Stimulated activated naive B cell treated with anti-CD40 and anti-IgM and Interleukin-4, amounts not matched to agents 10 μg/mL and 1 μg/mL and 100 μg/mL, for 72 hours (primary cell): ENCODE measurements around the gene AP5M1.
A peak's percentile ranks its signal among the peaks of the same experiment; 100 is the strongest.
"Not testable (repeated sequence)": the region's sequence is repeated elsewhere in the genome, so short reads cannot be mapped to it uniquely, and the experiment has no call there.

Experiments
- ATAC-seq, 2 donors: fragments of 150-1000 bp; cut with Tn5 transposase; replicated peaks; 2 replicates each; pipeline ENCODE4 v1.10.0; 2021; ENCODE audit warnings: moderate library complexity in 1 of 2
- DNase-seq: peaks from one replicate; pipeline ENCODE4 v3.0.0; 2021
- H3K27ac Mint-ChIP-seq: one replicate; pipeline ENCODE4 v1.8.0; 2022; ENCODE audit warnings: mild to moderate bottlenecking, mixed read lengths
- H3K27me3 Mint-ChIP-seq, 2 donors: one replicate each; pipeline ENCODE4 v1.8.0; 2022; ENCODE audit warnings: mixed read lengths in 2 of 2
- H3K36me3 Mint-ChIP-seq, 2 donors: one replicate each; pipeline ENCODE4 v1.8.0; 2022; ENCODE audit warnings: mixed read lengths in 2 of 2, mild to moderate bottlenecking in 1 of 2
- H3K4me1 Mint-ChIP-seq, 2 donors: one replicate each; pipeline ENCODE4 v1.8.0; 2022; ENCODE audit warnings: mixed read lengths in 2 of 2, mild to moderate bottlenecking in 1 of 2
- H3K4me3 Mint-ChIP-seq, 2 donors: one replicate each; pipeline ENCODE4 v1.8.0; 2022; ENCODE audit warnings: mild to moderate bottlenecking in 2 of 2, mixed read lengths in 2 of 2, moderate library complexity in 1 of 2
- H3K9me3 Mint-ChIP-seq, 2 donors: one replicate each; pipeline ENCODE4 v1.8.0; 2022; ENCODE audit warnings: mixed read lengths in 2 of 2, mild to moderate bottlenecking in 1 of 2

The AP5M1 gene, protein sequence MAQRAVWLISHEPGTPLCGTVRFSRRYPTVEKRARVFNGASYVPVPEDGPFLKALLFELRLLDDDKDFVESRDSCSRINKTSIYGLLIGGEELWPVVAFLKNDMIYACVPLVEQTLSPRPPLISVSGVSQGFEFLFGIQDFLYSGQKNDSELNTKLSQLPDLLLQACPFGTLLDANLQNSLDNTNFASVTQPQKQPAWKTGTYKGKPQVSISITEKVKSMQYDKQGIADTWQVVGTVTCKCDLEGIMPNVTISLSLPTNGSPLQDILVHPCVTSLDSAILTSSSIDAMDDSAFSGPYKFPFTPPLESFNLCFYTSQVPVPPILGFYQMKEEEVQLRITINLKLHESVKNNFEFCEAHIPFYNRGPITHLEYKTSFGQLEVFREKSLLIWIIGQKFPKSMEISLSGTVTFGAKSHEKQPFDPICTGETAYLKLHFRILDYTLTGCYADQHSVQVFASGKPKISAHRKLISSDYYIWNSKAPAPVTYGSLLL

DNA sequence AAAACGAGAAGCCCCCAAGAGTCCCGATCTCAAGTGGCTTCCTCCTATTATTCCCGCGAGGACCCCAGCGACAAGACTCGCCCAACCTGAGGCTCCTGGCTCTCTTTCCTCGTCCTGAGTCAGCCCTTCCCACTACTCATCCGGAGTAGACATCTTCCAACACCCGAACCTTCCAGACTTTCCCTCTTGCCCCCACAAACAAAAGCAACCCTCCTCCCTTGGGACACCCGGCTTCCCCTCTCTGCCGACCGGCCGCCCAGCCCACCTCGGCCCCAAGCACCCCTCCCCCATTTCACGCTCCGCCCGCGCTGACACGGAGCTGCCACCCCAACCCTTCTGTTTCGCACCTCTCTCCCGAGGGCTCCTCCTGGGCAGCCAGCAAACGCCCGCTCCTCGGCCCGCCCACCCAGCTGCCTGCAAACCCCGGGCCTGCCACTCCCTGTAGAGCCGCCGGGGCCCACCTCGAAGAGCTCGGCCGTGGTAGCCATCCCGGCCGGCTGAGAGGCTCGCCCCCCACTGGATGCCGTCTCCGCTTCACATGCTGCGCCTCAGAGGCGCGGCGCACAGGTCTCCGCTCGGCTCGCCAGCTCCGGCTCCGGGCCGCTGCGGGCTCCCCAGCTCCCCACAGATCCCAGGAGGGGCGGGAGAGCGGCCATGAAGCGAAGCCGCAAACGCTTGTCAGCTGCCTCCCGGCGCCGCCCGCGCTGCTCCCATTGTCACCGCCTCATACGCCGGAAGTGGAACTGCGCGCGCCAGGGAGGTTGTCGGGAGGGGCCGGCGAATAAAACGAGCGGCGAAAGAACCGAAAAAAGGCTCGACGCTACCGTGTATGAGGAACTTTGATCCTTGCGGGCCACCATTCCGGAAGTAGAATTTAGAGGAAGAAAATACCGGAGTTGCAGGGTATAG, at the start of gene AP5M1, which contains the start of gene EXOC5:
Gene AP5M1 (plus strand): TSS at position 811 of the 909 bp plus-strand sequence. CDS start 344 bp downstream, outside the sequence.
Gene EXOC5 (minus strand): TSS at position 745 of the 909 bp plus-strand sequence. CDS start 257 bp downstream, at position 488.
- Mint-ChIP-seq H3K27ac (peak within 1 kb of the TSS; percentile 100), H3K36me3 (peaks cover 11 to 15% of the 10 kb centered on the region in 2 donors), H3K4me1 (peaks cover 28 to 48% of the 10 kb centered on the region in 2 donors), H3K4me3 (peak within 1 kb of the TSS; percentile 92 to 100), H3K9me3 (no peaks in the 10 kb centered on the region), H3K27me3 (no peaks in the 10 kb centered on the region)
- DNase-seq (peak; percentile 91), ATAC-seq (peak; percentile 90 to 92)

DNA sequence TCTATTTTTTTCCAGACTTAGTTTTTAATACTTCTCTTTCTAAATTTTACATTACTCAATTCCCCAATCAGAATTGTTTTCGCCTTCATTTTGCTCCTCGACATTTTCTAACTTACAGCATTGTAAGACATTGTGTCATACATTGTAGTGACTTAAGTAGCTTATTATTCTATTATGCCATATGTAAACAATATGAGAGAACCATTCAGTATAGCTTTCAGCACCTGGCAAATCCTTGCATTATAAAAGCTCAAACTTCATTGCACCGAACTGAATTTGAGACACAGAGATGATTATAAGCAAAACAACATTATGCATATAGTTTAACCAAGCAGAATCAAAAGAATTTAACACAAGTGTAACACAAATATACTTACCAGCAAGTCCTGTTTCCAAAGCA, 46.8 kb upstream of the AP5M1 start:
- Mint-ChIP-seq H3K27me3 (no peaks in the 10 kb centered on the region), H3K4me1 (no peaks in the 10 kb centered on the region), H3K4me3 (no peak overlapping the region), H3K36me3 (peaks cover 38 to 51% of the 10 kb centered on the region in 2 donors), H3K9me3 (no peaks in the 10 kb centered on the region), H3K27ac (no peak overlapping the region)
- no peak for ATAC-seq
- no peak for DNase-seq

DNA sequence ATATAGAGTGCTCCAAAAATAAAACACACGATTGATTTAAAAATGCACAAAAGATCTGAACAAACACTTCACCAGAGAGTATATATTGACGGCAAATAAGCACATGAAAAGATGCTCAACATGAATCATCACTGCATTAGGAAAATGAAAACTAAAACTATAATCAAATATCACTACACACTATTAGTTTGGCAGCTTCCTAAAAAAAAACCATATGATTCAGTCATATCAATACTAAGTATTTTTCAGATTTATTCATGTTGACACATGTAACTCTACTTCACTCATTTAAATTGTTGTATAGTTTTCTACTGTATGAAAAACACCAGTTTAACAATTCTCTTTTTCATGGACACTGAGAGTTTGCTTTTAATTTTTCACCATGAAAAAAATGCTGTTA, 41.7 kb upstream of the AP5M1 start:
- Mint-ChIP-seq H3K4me3 (no peak overlapping the region), H3K4me1 (peaks cover 2 to 5% of the 10 kb centered on the region in 2 donors), H3K27me3 (no peaks in the 10 kb centered on the region), H3K9me3 (peaks cover 3 to 4% of the 10 kb centered on the region in 2 donors), H3K27ac (no peak overlapping the region), H3K36me3 (peaks cover 51 to 63% of the 10 kb centered on the region in 2 donors)
- ATAC-seq (no peak), DNase-seq (no peak)

DNA sequence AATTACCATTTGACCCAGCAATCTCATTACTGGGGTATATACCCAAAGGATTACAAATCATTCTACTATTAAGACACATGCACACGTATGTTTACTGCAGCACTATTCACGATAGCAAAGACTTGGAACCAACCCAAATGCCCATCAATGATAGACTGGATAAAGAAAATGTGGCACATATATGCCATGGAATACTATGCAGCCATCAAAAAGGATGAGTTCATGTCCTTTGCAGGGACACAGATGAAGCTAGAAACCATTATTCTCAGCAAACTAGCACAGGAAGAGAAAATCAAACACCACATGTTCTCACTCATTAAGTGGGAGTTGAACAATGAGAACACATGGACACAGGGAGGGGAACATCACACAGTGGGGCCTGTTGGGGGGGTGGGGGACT, 40.5 kb upstream of the AP5M1 start:
- not testable (repeated sequence) for H3K4me3 Mint-ChIP-seq, DNase-seq, H3K27ac Mint-ChIP-seq, ATAC-seq, H3K27me3 Mint-ChIP-seq, H3K9me3 Mint-ChIP-seq, H3K4me1 Mint-ChIP-seq
- peaks cover 48 to 62% of the 10 kb centered on the region in 2 donors for H3K36me3 Mint-ChIP-seq

DNA sequence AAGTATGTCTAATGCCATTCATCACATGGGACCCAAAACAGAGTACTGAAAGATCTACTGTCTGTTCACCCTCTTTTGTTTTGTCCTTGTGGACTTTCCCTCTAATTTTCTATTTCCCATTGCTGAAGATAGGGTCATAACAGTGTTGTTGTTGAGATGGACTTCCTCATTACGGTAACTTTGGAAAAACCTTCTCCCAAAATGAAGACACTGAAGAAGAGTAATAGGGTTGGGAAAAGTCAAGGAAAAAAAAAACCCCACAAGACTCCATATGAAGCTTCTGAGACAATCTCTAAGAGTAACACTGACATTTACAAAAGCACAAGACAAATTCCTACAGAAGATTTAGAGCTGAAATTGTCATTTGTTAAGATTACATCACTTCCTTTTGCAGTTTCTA, 36.8 kb upstream of the AP5M1 start:
- H3K27ac Mint-ChIP-seq, result no peak overlapping the region
- peaks cover 34 to 44% of the 10 kb centered on the region in 2 donors for H3K36me3 Mint-ChIP-seq
- no peak overlapping the region for H3K4me3 Mint-ChIP-seq
- no peaks in the 10 kb centered on the region for H3K27me3 Mint-ChIP-seq
- peaks cover 2 to 5% of the 10 kb centered on the region in 2 donors for H3K4me1 Mint-ChIP-seq
- ATAC-seq (no peak), DNase-seq (no peak)
- peaks cover 3 to 4% of the 10 kb centered on the region in 2 donors for H3K9me3 Mint-ChIP-seq

DNA sequence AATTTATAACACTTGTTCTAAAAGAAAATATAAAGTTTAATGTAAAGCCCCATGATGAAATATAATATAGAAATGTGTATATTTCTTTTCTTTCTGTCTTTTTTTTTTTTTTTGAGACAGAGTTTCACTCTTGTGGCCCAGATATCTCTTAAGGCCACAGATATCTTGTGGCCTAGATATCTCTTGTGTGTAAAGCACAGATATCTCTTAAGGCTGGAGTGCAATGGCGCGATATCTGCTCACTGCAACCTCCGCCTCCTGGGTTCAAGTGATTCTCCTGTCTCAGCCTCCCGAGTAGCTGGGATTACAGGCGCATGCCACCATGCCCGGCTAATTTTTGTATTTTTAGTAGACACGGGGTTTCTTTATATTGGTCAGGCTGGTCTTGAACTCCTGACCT, 28.7 kb upstream of the AP5M1 start:
- H3K4me1 Mint-ChIP-seq, DNase-seq, H3K27ac Mint-ChIP-seq, H3K4me3 Mint-ChIP-seq, ATAC-seq, H3K27me3 Mint-ChIP-seq, H3K9me3 Mint-ChIP-seq: not testable (repeated sequence)
- H3K36me3 Mint-ChIP-seq, result peaks cover 11 to 16% of the 10 kb centered on the region in 2 donors

DNA sequence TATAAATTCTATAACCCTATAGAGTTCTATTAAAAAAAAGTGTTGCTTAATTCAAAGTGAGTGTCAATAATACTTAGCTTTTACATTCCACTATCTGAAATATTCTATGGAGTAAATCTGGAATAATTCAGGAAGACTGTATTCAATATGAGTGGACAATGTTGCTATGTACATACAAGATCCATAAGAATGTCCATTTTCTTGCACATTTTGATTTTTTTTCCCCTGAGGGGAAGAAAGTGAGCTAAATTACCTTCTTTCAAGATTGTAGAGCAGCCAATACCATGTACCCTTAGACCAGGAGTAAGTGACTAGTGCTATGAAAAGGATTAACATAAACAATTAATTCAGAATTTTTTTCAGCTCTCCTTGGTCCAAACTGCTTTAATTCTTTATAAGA, 25.5 kb upstream of the AP5M1 start:
- no peak for ATAC-seq
- Mint-ChIP-seq H3K4me3 (no peak overlapping the region), H3K4me1 (no peaks in the 10 kb centered on the region), H3K27me3 (no peaks in the 10 kb centered on the region), H3K36me3 (peaks cover 8 to 14% of the 10 kb centered on the region in 2 donors), H3K9me3 (no peaks in the 10 kb centered on the region), H3K27ac (no peak overlapping the region)
- no peak for DNase-seq

DNA sequence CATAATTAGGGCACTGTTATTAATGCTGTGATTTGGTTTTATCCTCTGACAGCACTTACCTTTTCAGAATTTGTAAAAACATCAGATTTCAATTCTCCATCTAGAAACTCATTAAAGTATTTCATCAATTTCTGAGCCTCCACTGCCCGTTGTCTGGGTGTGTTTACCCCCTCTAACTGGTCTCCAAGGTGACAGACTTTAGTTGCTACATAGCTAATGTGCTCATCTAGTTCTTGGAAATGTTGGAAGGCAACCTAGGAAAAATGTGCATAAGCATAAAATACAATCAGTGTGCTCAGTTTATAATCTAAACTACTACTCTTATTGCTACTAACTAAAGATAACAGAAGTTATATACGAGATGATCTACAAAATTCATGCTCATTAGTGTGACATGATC, 24.7 kb upstream of the AP5M1 start:
- ATAC-seq (no peak), DNase-seq (no peak)
- Mint-ChIP-seq H3K27me3 (no peaks in the 10 kb centered on the region), H3K36me3 (peaks cover 8 to 14% of the 10 kb centered on the region in 2 donors), H3K9me3 (no peaks in the 10 kb centered on the region), H3K4me3 (no peak overlapping the region), H3K4me1 (no peaks in the 10 kb centered on the region), H3K27ac (no peak overlapping the region)

DNA sequence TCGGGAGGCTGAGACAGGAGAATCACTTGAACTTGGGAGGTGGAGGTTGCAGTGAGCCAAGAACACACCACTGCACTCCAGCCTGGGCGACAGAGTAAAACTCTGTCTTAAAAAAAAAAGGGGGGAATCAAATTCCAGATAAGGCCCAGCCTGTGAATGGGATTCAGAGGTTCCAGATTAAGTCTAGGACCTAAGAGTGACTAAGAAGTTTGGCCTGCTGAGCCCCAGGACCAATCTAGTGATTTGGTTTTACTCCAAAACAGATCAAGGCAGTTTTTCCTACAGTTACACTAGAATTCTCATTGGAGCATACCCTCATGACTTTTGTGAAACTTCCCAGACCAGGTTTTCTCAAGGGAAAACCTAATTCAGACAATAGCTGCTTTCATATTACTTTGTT, 22.8 kb upstream of the AP5M1 start:
- Mint-ChIP-seq H3K4me3 (no peak overlapping the region), H3K9me3 (no peaks in the 10 kb centered on the region), H3K4me1 (peaks cover 2 to 8% of the 10 kb centered on the region in 2 donors), H3K27me3 (no peaks in the 10 kb centered on the region), H3K36me3 (peaks cover 9 to 17% of the 10 kb centered on the region in 2 donors), H3K27ac (no peak overlapping the region)
- DNase-seq (no peak), ATAC-seq (no peak)

DNA sequence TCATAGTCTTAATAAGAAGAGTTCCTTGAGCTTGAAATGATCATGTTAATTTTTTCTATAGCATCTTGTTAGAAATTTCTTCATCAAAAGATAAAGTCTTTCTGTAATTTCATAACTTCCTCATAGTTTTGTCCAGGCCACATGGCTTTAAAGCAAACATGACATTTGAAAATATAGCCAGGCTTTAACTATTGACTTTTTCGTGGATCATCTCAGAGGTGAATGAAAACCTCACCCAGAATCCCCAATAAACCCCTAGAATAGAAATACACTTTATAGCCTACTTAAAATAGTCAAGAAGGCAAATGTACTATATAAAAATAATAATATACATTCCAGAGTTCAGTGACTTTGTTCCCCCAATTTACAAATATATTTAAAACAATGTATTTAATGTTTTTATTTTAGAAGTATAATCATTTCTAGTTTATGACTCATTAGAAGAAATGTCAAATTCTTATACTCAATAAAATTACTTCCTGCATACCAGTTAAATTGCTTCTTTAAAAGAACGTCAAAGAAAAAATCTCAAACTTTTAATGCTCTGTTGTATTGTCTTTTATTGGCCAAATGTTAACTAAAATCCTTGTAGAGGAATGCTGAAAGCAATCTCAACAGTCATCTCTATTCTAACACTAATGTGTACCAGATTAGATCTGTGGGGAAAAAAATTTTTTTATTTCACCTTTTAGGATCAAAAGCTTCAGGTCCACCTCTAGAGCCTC, 21.7 kb upstream of the AP5M1 start:
- DNase-seq, result no peak
- ATAC-seq, result no peak
- H3K27ac Mint-ChIP-seq, result no peak overlapping the region

DNA sequence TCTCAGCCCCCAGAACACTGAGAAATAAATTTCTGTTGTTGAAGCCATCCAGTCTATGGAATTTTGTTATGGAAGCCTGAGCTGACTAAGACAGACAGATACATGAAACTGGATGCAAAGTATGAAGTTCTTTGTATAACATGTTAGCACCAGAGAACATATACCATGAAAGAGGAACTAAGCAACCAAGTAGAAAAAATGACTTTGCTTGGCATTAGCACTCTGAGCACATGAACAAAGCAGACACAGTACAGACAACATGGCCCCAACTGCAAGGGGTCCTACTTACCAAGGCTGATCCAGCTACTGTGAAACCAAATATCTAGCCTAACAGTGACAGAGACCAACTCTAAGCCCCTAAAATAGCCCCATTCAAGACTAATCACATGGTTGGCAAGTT, 13.9 kb upstream of the AP5M1 start:
- DNase-seq (no peak), ATAC-seq (peak; percentile 83 to 87)
- Mint-ChIP-seq H3K36me3 (peaks cover 28 to 53% of the 10 kb centered on the region in 2 donors), H3K27me3 (no peaks in the 10 kb centered on the region), H3K9me3 (peaks cover 0 to 4% of the 10 kb centered on the region in 2 donors), H3K4me1 (peaks cover 23 to 65% of the 10 kb centered on the region in 2 donors), H3K27ac (no peak overlapping the region), H3K4me3 (no peak overlapping the region)

More for the DNA sequence above, 21.7 kb upstream of the AP5M1 start:
- H3K4me1 Mint-ChIP-seq, result peaks cover 2 to 19% of the 10 kb centered on the region in 2 donors
- H3K36me3 Mint-ChIP-seq, result peaks cover 7 to 14% of the 10 kb centered on the region in 2 donors
- H3K9me3 Mint-ChIP-seq, result no peaks in the 10 kb centered on the region
- no peak overlapping the region for H3K4me3 Mint-ChIP-seq
- no peaks in the 10 kb centered on the region for H3K27me3 Mint-ChIP-seq

DNA sequence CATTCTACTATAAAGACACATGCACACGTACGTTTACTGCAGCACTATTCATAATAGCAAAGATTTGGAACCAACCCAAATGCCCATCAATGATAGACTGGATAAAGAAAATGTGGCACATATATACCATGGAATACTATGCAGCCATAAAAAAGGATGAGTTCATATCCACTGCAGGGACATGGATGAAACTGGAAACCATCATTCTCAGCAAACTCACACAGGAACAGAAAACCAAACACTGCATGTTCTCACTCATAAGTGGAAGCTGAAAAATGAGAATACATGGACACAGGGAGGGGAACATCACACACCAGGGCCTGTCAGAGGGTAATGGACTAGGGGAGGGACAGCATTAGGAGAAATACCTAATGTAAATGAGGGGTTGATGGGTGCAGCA, 10.6 kb upstream of the AP5M1 start:
- not testable (repeated sequence) for H3K4me3 Mint-ChIP-seq, DNase-seq, H3K27ac Mint-ChIP-seq, H3K27me3 Mint-ChIP-seq, ATAC-seq, H3K9me3 Mint-ChIP-seq
- peaks cover 27 to 62% of the 10 kb centered on the region in 2 donors for H3K4me1 Mint-ChIP-seq
- H3K36me3 Mint-ChIP-seq, result peaks cover 31 to 44% of the 10 kb centered on the region in 2 donors

DNA sequence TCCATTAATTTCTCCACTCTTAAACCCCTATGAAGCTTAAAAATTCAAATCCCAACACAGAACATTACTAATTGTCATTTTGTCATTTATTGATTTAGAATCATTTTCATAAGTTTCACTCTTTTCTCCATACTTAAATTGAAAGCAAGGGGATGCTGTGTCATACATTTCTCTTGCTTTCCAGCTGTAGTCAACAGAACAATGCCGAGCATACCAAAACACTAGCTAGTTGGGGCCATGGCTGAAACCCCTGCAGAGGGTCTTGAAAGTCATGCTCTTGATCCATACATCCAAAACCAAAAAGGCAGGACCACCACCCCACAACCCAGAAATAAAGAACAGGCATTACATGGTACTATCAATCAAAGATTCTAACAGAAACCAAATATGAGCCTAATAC, 9.1 kb upstream of the AP5M1 start:
- Mint-ChIP-seq H3K27me3 (no peaks in the 10 kb centered on the region), H3K4me3 (no peak overlapping the region), H3K9me3 (peaks cover 0 to 4% of the 10 kb centered on the region in 2 donors), H3K36me3 (peaks cover 29 to 43% of the 10 kb centered on the region in 2 donors), H3K27ac (no peak overlapping the region), H3K4me1 (peaks cover 29 to 61% of the 10 kb centered on the region in 2 donors)
- ATAC-seq (no peak), DNase-seq (no peak)

DNA sequence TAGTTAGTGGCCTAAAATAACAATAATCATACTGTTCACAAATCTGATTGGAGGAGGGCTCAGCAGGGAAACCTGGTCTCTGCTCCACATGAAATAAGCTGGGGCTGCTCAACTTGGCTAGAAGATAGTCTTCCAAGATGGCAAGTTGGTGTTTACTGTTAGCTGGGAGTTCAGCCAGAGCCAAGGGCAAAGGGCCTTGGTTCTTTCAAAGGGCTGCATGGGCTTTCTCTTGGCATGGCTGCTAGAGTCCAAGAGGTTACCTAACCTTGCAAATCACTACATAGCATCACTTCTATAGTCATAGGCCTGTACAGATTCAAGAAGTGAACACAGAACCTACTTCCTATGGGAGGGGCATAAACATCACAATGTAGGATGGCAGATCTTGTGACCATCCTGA, 7.2 kb upstream of the AP5M1 start:
- H3K4me3 Mint-ChIP-seq, result no peak overlapping the region
- H3K27me3 Mint-ChIP-seq, result no peaks in the 10 kb centered on the region
- no peak overlapping the region for H3K27ac Mint-ChIP-seq
- peaks cover 0 to 4% of the 10 kb centered on the region in 2 donors for H3K9me3 Mint-ChIP-seq
- H3K36me3 Mint-ChIP-seq, result peaks cover 29 to 39% of the 10 kb centered on the region in 2 donors
- H3K4me1 Mint-ChIP-seq, result peaks cover 29 to 58% of the 10 kb centered on the region in 2 donors
- ATAC-seq (no peak), DNase-seq (no peak)
